GM23248 (cell line): ENCODE data around the gene GOLGA8T.
"Not testable (repeated sequence)": the region's sequence is repeated elsewhere in the genome, so short reads cannot be mapped to it uniquely, and the experiment has no call there.

ENCODE experiments used
- EZH2 ChIP-seq: fragments of 200-600 bp; sonication (generic); IDR thresholded peaks from 2 replicates; pipeline ENCODE4 v1.6.1; 2018; ENCODE audit warnings: antibody characterized with exemption, mild to moderate bottlenecking; ENCODE audit not compliant: insufficient read depth, poor library complexity, severe bottlenecking
- EZH2phosphoT487 ChIP-seq: fragments of 200-600 bp; sonication (generic); IDR thresholded peaks from 2 replicates; pipeline ENCODE4 v1.6.1; 2018; ENCODE audit warnings: antibody characterized with exemption, moderate library complexity, mild to moderate bottlenecking, low read depth; ENCODE audit not compliant: insufficient read depth

DNA sequence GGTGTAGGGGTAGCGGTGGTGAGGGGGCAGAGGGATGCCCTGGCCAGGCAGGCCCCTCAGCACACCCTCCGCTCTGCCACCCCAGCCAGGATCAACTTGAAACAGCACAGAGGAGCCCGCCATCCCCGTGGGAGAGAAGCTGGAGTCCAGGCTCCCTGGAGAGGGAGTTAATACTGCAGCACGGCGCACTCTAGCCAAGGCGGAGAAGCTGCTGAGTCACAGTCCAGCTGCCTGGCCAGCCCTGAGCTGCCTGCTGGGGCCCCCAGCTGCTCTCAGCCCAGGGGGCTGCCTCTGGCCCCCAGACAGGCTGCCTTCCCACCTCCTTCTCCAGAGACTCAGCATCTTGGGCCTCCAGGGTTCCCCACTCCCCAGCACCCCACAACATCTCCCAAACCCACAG is 36.6 kb downstream of the GOLGA8T start:
- TF ChIP-seq EZH2, EZH2phosphoT487: not testable (repeated sequence)
